Esophagus muscularis mucosa (tissue), 4 donors: ENCODE data around the gene HK2. TPM values are rescaled to one million over a fixed set of nuclear protein-coding genes. Genes with fewer than 3 reads are reported as not detected.

ENCODE experiments used
- DNase-seq: peaks from one replicate; pipeline ENCODE4 v3.0.0-alpha.2; 2017; ENCODE audit errors: extremely low spot score
- H3K27ac ChIP-seq, 4 donors: fragments of 200-600 bp; sonication (generic); replicated peaks in 1 of 4; 1 replicate in 3 of 4; 2 replicates in 1 of 4; pipeline ENCODE4 v1.5.1; 2016 to 2019; ENCODE audit warnings: mild to moderate bottlenecking in 1 of 4
- H3K27me3 ChIP-seq, 4 donors: fragments of 200-600 bp; sonication (generic); one replicate each; pipeline versions ENCODE4 v1.5.1 to v1.6.0; 2016 to 2019
- H3K36me3 ChIP-seq, 4 donors: fragments of 200-600 bp; sonication (generic); one replicate each; pipeline ENCODE4 v1.5.1; 2016 to 2019
- H3K4me1 ChIP-seq, 4 donors: fragments of 200-600 bp; sonication (generic); one replicate each; pipeline ENCODE4 v1.5.1; 2016 to 2019
- H3K4me3 ChIP-seq, 4 donors: fragments of 200-600 bp; sonication (generic); 1 replicate in 2 of 4; 2 replicates in 2 of 4; pipeline ENCODE4 v1.5.1; 2016 to 2019; ENCODE audit warnings: mild to moderate bottlenecking in 4 of 4, moderate library complexity in 1 of 4
- H3K9me3 ChIP-seq, 4 donors: fragments of 200-600 bp; sonication (generic); 1 replicate in 3 of 4; 2 replicates in 1 of 4; pipeline ENCODE4 v1.5.1; 2016 to 2019
- EP300 ChIP-seq: sonication (generic); formaldehyde crosslinking; IDR thresholded peaks from one replicate; pipeline ENCODE4 v1.6.1; 2017; ENCODE audit warnings: antibody characterized with exemption
- POLR2A ChIP-seq: fragments of 450-650 bp; IDR thresholded peaks from one replicate; pipeline ENCODE4 v1.6.1; 2017; ENCODE audit warnings: antibody characterized with exemption, moderate library complexity, mild to moderate bottlenecking, low read depth
- POLR2AphosphoS5 ChIP-seq, 2 donors: sonication (generic); formaldehyde crosslinking; IDR thresholded peaks; one replicate each; pipeline ENCODE4 v1.6.1; 2017; ENCODE audit warnings: antibody characterized with exemption in 2 of 2
- WGBS: methylation state at CpG from one replicate; pipeline ENCODE4 v1.1.5; 2018; 5-methylcytosine and 5-hydroxymethylcytosine counted together
- intact Hi-C: fragments of 100-400 bp; cut with DNase I; formaldehyde crosslinking; loops from one replicate; pipeline ENCODE4 v1.15.1; 2023
- total RNA-seq, 4 donors: library from RNA; depleted of rRNA; stranded (reverse); fragments of >200 nt; gene quantifications; one replicate each; pipeline versions ENCODE4 v1.1.0 to v1.2.1, GENCODE V29; 2016
- TF ChIP-seq, protein P1 (sequence below), 3 experiments: fragments of 200-600 bp in 2 of 3; fragments of 450-650 bp in 1 of 3; sonication (generic) in 2 of 3; IDR thresholded peaks; one replicate each; pipeline ENCODE4 v1.5.1; 2017 to 2019; ENCODE audit warnings: antibody characterized with exemption in 3 of 3, mild to moderate bottlenecking in 2 of 3, moderate library complexity in 1 of 3

HK2 gene
- total RNA-seq, 4 donors from 2014 or later: 0.97 to 5.3 (median 3.0) TPM

DNA sequence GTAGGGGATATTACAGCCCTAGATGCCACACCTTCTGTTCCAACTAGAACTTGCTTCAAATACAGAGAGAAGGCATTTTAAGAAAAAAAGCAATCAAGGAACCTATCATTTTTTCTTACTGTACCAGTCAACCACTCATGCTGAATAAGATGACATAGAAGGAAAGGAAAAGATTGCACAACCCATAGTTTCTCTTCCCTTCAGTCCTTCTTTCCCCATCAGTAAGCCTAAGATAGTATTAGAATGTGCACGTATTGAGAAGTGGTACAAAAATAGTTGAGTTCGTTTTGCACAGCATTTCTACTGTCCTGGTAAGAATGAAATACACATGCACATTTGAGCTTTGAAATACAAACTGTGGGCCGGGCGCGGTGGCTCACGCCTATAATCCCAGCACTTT is 27.0 kb upstream of the HK2 start:
- H3K27ac ChIP-seq: no peak overlapping the region
- H3K9me3 ChIP-seq: no peaks in the 10 kb centered on the region
- peak; percentile 17 for DNase-seq
- no peaks in the 10 kb centered on the region for H3K4me1 ChIP-seq
- H3K36me3 ChIP-seq: no peaks in the 10 kb centered on the region
- H3K27me3 ChIP-seq: peaks cover 0 to 3% (median 0%) of the 10 kb centered on the region in 4 donors
- 83% methylated on average over 6 of the region's 6 CpGs for WGBS
- intact Hi-C loops: no loop called here
- no peak overlapping the region for H3K4me3 ChIP-seq
- TF ChIP-seq POLR2A: no peak
- no peak for TF ChIP-seq POLR2AphosphoS5 (IDR thresholded peaks at IDR 0.05)
- TF ChIP-seq EP300: no peak
- TF ChIP-seq, protein P1, sequence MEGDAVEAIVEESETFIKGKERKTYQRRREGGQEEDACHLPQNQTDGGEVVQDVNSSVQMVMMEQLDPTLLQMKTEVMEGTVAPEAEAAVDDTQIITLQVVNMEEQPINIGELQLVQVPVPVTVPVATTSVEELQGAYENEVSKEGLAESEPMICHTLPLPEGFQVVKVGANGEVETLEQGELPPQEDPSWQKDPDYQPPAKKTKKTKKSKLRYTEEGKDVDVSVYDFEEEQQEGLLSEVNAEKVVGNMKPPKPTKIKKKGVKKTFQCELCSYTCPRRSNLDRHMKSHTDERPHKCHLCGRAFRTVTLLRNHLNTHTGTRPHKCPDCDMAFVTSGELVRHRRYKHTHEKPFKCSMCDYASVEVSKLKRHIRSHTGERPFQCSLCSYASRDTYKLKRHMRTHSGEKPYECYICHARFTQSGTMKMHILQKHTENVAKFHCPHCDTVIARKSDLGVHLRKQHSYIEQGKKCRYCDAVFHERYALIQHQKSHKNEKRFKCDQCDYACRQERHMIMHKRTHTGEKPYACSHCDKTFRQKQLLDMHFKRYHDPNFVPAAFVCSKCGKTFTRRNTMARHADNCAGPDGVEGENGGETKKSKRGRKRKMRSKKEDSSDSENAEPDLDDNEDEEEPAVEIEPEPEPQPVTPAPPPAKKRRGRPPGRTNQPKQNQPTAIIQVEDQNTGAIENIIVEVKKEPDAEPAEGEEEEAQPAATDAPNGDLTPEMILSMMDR (IDR thresholded peaks at IDR 0.05): no peak

DNA sequence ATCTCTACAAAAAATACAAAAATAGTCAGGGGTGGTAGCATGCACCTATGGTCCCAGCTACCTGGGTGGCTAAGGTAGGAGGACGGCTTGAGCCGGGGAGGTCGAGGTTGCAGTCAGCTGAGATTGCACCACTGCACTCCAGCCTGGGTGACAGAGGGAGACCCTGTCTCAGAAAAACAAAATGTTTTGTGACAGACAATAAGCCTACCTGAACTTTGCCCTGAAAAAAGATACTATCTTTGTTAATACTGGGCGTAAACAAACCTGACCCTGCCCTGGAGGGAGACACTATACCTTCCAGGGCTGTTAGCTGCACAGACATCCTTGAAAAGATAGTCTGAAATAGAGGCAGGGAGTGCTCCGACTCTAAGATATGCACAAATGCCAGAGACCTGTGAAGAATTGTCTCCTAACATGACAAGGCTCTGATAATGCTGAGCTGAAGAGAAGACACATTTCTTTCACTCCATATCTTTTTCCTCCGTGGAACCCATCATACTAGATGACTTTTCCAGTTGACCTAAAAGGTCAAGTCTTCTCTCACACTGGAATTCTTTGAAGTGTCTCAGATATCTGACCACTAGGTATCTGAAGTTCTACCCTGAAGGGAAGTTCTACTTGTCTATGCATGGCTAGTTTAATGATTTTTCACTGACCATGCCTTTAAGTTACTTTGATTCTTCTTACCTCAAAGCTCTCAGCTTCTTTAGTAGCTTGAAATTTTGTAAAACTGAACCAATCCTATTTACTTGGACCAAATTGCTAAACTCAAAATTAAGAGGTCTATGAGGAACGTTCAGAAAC is 20.9 kb upstream of the HK2 start:
- H3K4me3 ChIP-seq: no peak overlapping the region
- intact Hi-C loops: no loop called here
- H3K9me3 ChIP-seq: no peaks in the 10 kb centered on the region
- H3K27me3 ChIP-seq: peaks cover 0 to 3% (median 0%) of the 10 kb centered on the region in 4 donors
- 58% methylated on average over 7 of the region's 7 CpGs for WGBS
- no peaks in the 10 kb centered on the region for H3K36me3 ChIP-seq
- no peak overlapping the region for H3K27ac ChIP-seq
- TF ChIP-seq EP300 (no peak), POLR2A (no peak), POLR2AphosphoS5 (IDR thresholded peaks at IDR 0.05) (no peak)
- TF ChIP-seq, protein P1 (IDR thresholded peaks at IDR 0.05): no peak
- peaks cover 0 to 14% (median 7%) of the 10 kb centered on the region in 4 donors for H3K4me1 ChIP-seq
- peak; percentile 14 for DNase-seq

GRCh38 chr2:74814102-74814501 is 19.8 kb upstream of the HK2 start:
- TF ChIP-seq, protein P1 (IDR thresholded peaks at IDR 0.05): no peak
- no peak for TF ChIP-seq EP300
- no peak for TF ChIP-seq POLR2A
- TF ChIP-seq POLR2AphosphoS5 (IDR thresholded peaks at IDR 0.05): no peak
- WGBS: 82% methylated on average over 2 of the region's 2 CpGs
- no peaks in the 10 kb centered on the region for H3K36me3 ChIP-seq

GRCh38 chr2:74815941-74816340 is 18.0 kb upstream of the HK2 start:
- TF ChIP-seq, protein P1 (IDR thresholded peaks at IDR 0.05): no peak
- intact Hi-C loops: no loop called here
- Histone ChIP-seq H3K27ac (no peak overlapping the region), H3K9me3 (no peaks in the 10 kb centered on the region), H3K27me3 (no peaks in the 10 kb centered on the region), H3K4me1 (peaks cover 0 to 14% (median 7%) of the 10 kb centered on the region in 4 donors), H3K4me3 (no peak overlapping the region), H3K36me3 (no peaks in the 10 kb centered on the region)
- WGBS: 68% methylated on average over 1 of the region's 1 CpG
- peak; percentile 55 for DNase-seq

More at GRCh38 chr2:74814102-74814501, 19.8 kb upstream of the HK2 start:
- Histone ChIP-seq H3K27ac (no peak overlapping the region), H3K9me3 (no peaks in the 10 kb centered on the region), H3K27me3 (peaks cover 0 to 3% (median 0%) of the 10 kb centered on the region in 4 donors), H3K4me3 (no peak overlapping the region), H3K4me1 (peaks cover 0 to 14% (median 7%) of the 10 kb centered on the region in 4 donors)
- no peak for DNase-seq
- intact Hi-C loops: no loop called here
